GOT3 (cell line): ENCODE measurements around the gene GPRIN2.
"Not testable (repeated sequence)": the region's sequence is repeated elsewhere in the genome, so short reads cannot be mapped to it uniquely, and the experiment has no call there.

Source experiments
- DNase-seq: peaks from one replicate; lab custom pipeline; 2025; ENCODE audit warnings: mixed read lengths; lab: John Stamatoyannopoulos, UW

Gene GPRIN2

GRCh38 chr10:46520941-46521340 lies 35.5 kb downstream of the GPRIN2 start:
- no peak for DNase-seq

DNA sequence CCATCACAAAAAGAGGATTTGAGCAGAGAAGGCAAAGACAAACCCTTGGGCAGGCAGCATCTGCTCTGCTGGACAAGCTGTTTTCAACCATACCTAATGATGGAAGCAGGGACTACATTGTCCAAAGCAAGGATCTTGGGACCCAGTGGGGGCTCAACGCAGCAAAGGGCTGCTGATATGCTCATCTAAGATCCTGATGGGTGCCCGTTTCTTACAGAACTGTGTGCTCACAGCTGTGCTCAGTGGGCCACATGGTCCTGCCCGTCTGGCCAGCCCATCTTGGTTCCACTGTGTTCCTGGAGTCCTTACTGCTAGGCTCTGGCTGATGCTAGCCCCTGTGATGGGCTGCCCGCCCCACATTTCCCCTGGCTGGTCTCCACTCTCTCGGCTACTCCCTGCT lies 36.1 kb downstream of the GPRIN2 start:
- DNase-seq: no peak

GRCh38 chr10:46518028-46518725 lies 38.3 kb downstream of the GPRIN2 start:
- DNase-seq: no peak

DNA sequence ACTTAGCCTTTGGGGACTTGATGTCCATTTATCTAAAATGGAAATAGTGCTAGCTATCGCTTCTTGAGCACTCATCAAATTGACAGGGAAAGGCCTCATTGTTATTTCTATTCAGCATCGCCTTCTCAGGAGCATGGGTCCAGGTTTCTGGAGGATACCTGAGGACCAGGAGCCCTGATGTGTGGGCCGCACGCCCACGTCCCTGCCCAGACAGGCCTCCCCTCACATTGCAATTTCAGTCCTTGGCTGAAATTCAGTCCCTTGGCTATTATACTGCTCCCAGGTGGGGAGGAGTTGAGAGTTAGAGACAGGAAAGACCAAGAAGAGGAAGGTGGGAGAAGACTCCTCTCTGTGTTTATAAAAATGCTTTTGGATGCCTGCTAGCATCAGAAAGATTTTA lies 38.9 kb downstream of the GPRIN2 start:
- no peak for DNase-seq

DNA sequence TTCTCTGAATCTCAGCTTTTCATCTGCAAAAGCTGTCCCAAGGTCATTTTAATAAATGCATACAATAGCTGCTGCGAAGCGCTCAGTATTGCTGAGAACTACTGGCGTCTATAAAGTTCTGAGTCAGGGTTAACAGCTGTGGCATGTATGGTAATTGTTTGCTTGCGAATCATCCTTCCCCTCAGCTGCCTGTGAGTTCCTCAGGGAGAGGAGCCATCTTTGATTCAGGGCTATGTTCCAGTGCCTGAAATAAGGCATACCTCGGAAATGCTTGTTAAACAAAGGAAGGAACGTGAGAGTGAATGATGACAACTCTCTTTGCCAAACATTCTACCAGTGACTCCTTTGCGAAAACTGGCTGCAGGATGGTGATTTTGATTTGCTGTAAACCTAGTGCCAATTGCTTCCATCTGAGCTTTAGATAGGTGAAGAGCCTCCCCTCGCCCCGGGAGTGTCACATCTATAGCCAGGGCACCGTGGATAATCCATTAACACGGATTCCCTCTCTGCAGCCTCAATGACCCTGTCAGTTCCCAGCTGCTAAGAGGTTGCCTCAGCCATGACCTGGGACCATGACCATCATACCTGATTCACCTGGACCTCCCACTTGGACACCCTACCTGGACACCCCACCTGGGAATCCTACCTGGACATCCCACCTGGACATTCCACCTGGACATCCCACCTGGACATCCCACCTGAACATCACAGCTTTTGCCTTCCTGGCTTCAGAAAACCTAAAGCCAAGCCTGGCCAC lies 39.6 kb downstream of the GPRIN2 start:
- DNase-seq: no peak

- DNase-seq: no peak
Measured at GRCh38 chr10:46515793-46516192, 40.7 kb downstream of the GPRIN2 start.

DNA sequence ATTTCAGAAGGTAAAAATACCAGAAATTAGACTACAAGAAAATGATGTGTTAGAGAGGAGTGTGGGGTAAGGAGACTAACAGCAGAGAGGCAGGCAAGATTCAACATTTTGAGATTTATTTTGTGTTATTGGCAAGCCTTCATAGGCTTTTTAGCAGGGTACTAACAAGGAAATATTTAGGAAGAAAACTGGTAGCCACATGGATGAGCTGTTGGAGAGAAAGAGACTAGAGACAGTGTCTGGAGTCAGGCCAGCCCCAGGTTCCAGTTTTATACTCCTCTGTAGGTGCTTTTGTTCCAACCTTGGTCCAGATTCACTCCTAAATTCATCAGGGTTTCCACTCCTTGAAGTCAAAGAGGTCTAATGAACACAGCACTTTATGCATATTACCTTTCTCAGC lies 41.1 kb downstream of the GPRIN2 start:
- no peak for DNase-seq

- DNase-seq: no peak
Measured at GRCh38 chr10:46514899-46515298, 41.6 kb downstream of the GPRIN2 start.

DNA sequence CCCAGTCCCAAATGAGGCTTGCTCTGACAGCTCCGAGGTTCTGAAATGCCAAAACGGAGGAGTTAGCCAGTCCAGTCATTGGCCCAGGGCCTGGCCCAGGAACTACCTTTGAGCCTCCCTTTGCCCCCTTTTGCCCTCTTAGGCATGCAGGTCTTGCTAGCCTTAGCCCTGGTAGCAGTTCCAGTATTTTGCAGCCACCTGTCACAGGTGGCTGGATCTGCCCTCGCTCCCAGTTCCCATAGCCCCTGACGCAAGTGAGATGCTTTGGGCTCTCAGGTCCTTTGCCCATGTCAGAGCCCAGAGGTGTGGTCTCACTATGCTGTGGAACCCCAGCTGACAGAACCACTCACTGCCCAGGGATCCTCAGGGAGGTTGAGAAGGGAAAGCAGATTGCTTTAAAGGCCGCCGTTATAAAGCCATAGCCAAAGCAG lies 42.0 kb downstream of the GPRIN2 start:
- DNase-seq: no peak

- not testable (repeated sequence) for DNase-seq
Measured at GRCh38 chr10:46513333-46513732, 43.1 kb downstream of the GPRIN2 start.

- not testable (repeated sequence) for DNase-seq
Measured at GRCh38 chr10:46512725-46513124, 43.7 kb downstream of the GPRIN2 start.

DNA sequence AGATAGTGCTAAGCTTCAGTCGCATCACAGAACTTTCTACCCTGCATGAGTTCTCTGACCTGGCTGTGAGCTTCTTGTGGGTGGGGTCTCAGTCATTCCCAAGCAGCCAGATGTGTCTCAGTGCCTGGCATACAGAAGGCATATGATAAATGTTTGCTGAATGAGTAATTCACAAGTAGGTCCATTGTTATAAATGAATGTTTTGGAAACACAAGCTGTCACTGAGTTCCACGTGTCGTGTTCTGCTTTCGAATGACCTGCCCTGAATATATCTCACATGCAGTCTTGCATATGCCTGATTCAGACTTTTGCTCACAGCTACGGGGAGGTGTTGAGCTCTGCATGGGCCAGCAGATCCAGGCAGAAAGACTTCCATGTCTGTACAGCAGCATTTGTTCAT lies 44.5 kb downstream of the GPRIN2 start:
- DNase-seq: not testable (repeated sequence)
